ENCODE results near the gene DLG2.

DNA sequence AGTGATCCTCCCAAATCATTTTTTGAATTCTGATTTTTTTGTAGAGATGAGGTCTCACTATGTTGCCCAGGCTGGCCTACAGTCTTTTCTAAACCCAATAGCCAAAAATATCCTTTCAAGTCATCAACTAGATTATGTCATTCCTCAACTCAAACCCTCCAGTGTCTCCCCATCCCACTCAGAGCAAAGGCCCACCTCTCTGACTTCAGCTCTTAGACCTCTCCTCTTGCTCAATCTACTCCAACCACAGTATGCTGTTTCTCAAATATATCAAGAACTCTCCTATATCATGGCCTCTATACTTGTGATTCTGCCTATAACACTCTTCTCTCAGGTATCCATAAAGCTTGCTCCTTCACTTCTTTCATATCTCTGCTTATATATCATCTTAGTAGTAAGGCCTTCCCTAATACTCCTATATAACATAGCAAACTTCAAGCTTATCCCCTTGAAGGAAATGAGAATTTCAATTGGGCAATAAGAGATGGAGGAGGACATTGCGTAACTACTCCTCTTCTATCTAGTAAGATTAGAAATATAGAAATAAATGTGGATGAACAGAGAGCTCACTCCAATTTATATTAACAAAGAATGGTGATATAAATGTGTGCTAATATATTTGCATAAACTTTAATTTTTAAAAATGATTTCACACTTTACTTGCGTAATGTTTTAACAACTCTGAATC is 24.5 kb downstream of the DLG2 start:
- TF ChIP-seq CTCF (IDR thresholded peaks at IDR 0.05; ENCODE audit: insufficient read depth, low read depth, low read length) (no peak), EZH2 (IDR thresholded peaks at IDR 0.05; ENCODE audit: insufficient read depth, low read length) (no peak)
